DMS114 treated with DMSO at 0.1 percent for 48 hours (cell line): ENCODE results near the gene CX3CR1.
A peak's percentile ranks its signal among the peaks of the same experiment; 100 is the strongest.
"Not testable (repeated sequence)": the region's sequence is repeated elsewhere in the genome, so short reads cannot be mapped to it uniquely, and the experiment has no call there.

ENCODE experiments used
- DNase-seq: peaks from one replicate; lab custom pipeline; 2025; ENCODE audit not compliant: unreplicated experiment; lab: John Stamatoyannopoulos, UW

Gene CX3CR1

GRCh38 chr3:39269528-39269927 is 10.3 kb downstream of the CX3CR1 start:
- no peak for DNase-seq

GRCh38 chr3:39268549-39268900 is 11.3 kb downstream of the CX3CR1 start:
- DNase-seq, result no peak

- DNase-seq, result no peak
Measured at GRCh38 chr3:39267631-39268548, 11.9 kb downstream of the CX3CR1 start.

GRCh38 chr3:39264053-39264452 is 15.8 kb downstream of the CX3CR1 start:
- no peak for DNase-seq

GRCh38 chr3:39263576-39263975 is 16.3 kb downstream of the CX3CR1 start:
- no peak for DNase-seq

- DNase-seq, result no peak
Measured at GRCh38 chr3:39262846-39263245, 17.0 kb downstream of the CX3CR1 start.

- DNase-seq, result no peak
Measured at GRCh38 chr3:39261726-39262125, 18.1 kb downstream of the CX3CR1 start.

GRCh38 chr3:39260957-39261356 is 18.9 kb downstream of the CX3CR1 start:
- peak; percentile 13 for DNase-seq

- no peak for DNase-seq
Measured at GRCh38 chr3:39260318-39260717, 19.5 kb downstream of the CX3CR1 start.

- DNase-seq, result no peak
Measured at GRCh38 chr3:39255503-39256325, 24.1 kb downstream of the CX3CR1 start.

- no peak for DNase-seq
Measured at GRCh38 chr3:39254806-39255449, 24.9 kb downstream of the CX3CR1 start.

GRCh38 chr3:39251576-39251975 is 28.3 kb downstream of the CX3CR1 start:
- DNase-seq, result no peak

GRCh38 chr3:39250116-39250747 is 29.6 kb downstream of the CX3CR1 start:
- DNase-seq, result no peak

GRCh38 chr3:39249453-39250115 is 30.3 kb downstream of the CX3CR1 start:
- DNase-seq, result no peak

GRCh38 chr3:39241561-39241960 is 38.3 kb downstream of the CX3CR1 start:
- no peak for DNase-seq

GRCh38 chr3:39237027-39237426 is 42.8 kb downstream of the CX3CR1 start:
- no peak for DNase-seq

GRCh38 chr3:39234651-39235050 is 45.2 kb downstream of the CX3CR1 start:
- DNase-seq, result no peak

GRCh38 chr3:39232859-39233258 is 47.0 kb downstream of the CX3CR1 start:
- DNase-seq, result no peak

- DNase-seq, result no peak
Measured at GRCh38 chr3:39230453-39230852, 49.4 kb downstream of the CX3CR1 start.

GRCh38 chr3:39228496-39228895 is 51.3 kb downstream of the CX3CR1 start:
- DNase-seq, result no peak

GRCh38 chr3:39227596-39227995 is 52.2 kb downstream of the CX3CR1 start:
- not testable (repeated sequence) for DNase-seq
